NCI-H748 (cell line): ENCODE measurements around the gene SUMO3.

Experiments
- DNase-seq: peaks from one replicate; lab custom pipeline; 2025; ENCODE audit not compliant: unreplicated experiment; lab: John Stamatoyannopoulos, UW

The SUMO3 gene

GRCh38 chr21:44831227-44831860, 13.5 kb upstream of the SUMO3 start:
- DNase-seq = no peak

- DNase-seq = no peak
Measured at GRCh38 chr21:44829507-44830092, 11.7 kb upstream of the SUMO3 start.

GRCh38 chr21:44828362-44829056, 10.6 kb upstream of the SUMO3 start:
- DNase-seq = no peak

GRCh38 chr21:44823179-44823660, 5.4 kb upstream of the SUMO3 start:
- DNase-seq = no peak

- DNase-seq = no peak
Measured at GRCh38 chr21:44822484-44823178, 4.8 kb upstream of the SUMO3 start.

- DNase-seq = no peak
Measured at GRCh38 chr21:44820851-44821250, 3.0 kb upstream of the SUMO3 start.

GRCh38 chr21:44819283-44820243, 1.7 kb upstream of the SUMO3 start:
- DNase-seq = no peak

GRCh38 chr21:44818640-44819011, 764 bp upstream of the SUMO3 start:
- DNase-seq = no peak

- peak; percentile 85 for DNase-seq
Measured at GRCh38 chr21:44817506-44817880, 369 bp downstream of the SUMO3 start.

GRCh38 chr21:44816761-44817505, 929 bp downstream of the SUMO3 start:
- no peak for DNase-seq

GRCh38 chr21:44815852-44816628, 1.8 kb downstream of the SUMO3 start:
- DNase-seq = peak; percentile 9

GRCh38 chr21:44815225-44815624, 2.6 kb downstream of the SUMO3 start:
- no peak for DNase-seq

GRCh38 chr21:44814498-44815023, 3.3 kb downstream of the SUMO3 start:
- no peak for DNase-seq

GRCh38 chr21:44813727-44814126, 4.1 kb downstream of the SUMO3 start:
- DNase-seq = no peak

- DNase-seq = no peak
Measured at GRCh38 chr21:44813149-44813548, 4.7 kb downstream of the SUMO3 start.

GRCh38 chr21:44812640-44813039, 5.2 kb downstream of the SUMO3 start:
- no peak for DNase-seq

GRCh38 chr21:44810779-44811178, 7.1 kb downstream of the SUMO3 start:
- DNase-seq = no peak

GRCh38 chr21:44805859-44806258, 12.0 kb downstream of the SUMO3 start:
- DNase-seq = no peak

GRCh38 chr21:44805226-44805625, 12.6 kb downstream of the SUMO3 start:
- DNase-seq = no peak
